Gastroesophageal sphincter (tissue), 4 donors: ENCODE results near the gene CDKL5. TPM values are rescaled to one million over a fixed set of nuclear protein-coding genes. Genes with fewer than 3 reads are reported as not detected.

Experiments
- ATAC-seq: fragments of 150-250 bp; one replicate; pipeline ENCODE4 v1.9.1; 2016; ENCODE audit warnings: mild to moderate bottlenecking, moderate library complexity
- H3K27ac ChIP-seq, 4 donors: fragments of 200-600 bp; sonication (generic) in 3 of 4; 1 replicate in 3 of 4; 2 replicates in 1 of 4; pipeline ENCODE4 v1.5.1; 2016 to 2019
- H3K27me3 ChIP-seq: fragments of 200-600 bp; sonication (generic); one replicate; pipeline ENCODE4 v1.5.1; 2019
- H3K36me3 ChIP-seq, 2 donors: fragments of 200-600 bp; sonication (generic); one replicate each; pipeline ENCODE4 v1.5.1; 2019; ENCODE audit warnings: control low read depth in 1 of 2
- H3K4me1 ChIP-seq, 3 donors: fragments of 200-600 bp; sonication (generic); 1 replicate in 2 of 3; 2 replicates in 1 of 3; pipeline ENCODE4 v1.5.1; 2016 to 2019; ENCODE audit warnings: control low read depth in 2 of 3
- H3K4me3 ChIP-seq, 2 donors: fragments of 200-600 bp; sonication (generic); one replicate each; pipeline ENCODE4 v1.5.1; 2019; ENCODE audit warnings: mild to moderate bottlenecking in 1 of 2, moderate library complexity in 1 of 2
- H3K9me3 ChIP-seq, 3 donors: fragments of 200-600 bp; sonication (generic); one replicate each; pipeline ENCODE4 v1.5.1; 2017 to 2019; ENCODE audit warnings: control low read depth in 2 of 3
- EP300 ChIP-seq: sonication (generic); formaldehyde crosslinking; IDR thresholded peaks from one replicate; pipeline ENCODE4 v1.6.1; 2017; ENCODE audit warnings: antibody characterized with exemption, mild to moderate bottlenecking
- POLR2A ChIP-seq, 2 donors: fragments of 450-650 bp; IDR thresholded peaks; one replicate each; pipeline ENCODE4 v1.6.1; 2017; ENCODE audit warnings: antibody characterized with exemption in 2 of 2, mild to moderate bottlenecking in 2 of 2, moderate library complexity in 1 of 2
- POLR2AphosphoS5 ChIP-seq: sonication (generic); formaldehyde crosslinking; IDR thresholded peaks from one replicate; pipeline ENCODE4 v1.6.1; 2017; ENCODE audit warnings: antibody characterized with exemption
- WGBS, 2 donors: methylation state at CpG; one replicate each; pipeline ENCODE4 v1.1.5; 2018; ENCODE audit warnings: low coverage in 1 of 2; 5-methylcytosine and 5-hydroxymethylcytosine counted together
- total RNA-seq, 4 donors: library from RNA; depleted of rRNA; stranded (reverse); fragments of >200 nt; gene quantifications; one replicate each; pipeline ENCODE4 v1.1.0, GENCODE V29; 2016
- TF ChIP-seq, protein P1 (sequence below), 4 experiments: fragments of 200-600 bp in 2 of 4; fragments of 450-650 bp in 2 of 4; sonication (generic) in 1 of 4; IDR thresholded peaks; one replicate each; pipeline ENCODE4 v1.5.1; 2017 to 2019; ENCODE audit warnings: antibody characterized with exemption in 4 of 4, mild to moderate bottlenecking in 2 of 4, moderate library complexity in 2 of 4

Gene CDKL5
- total RNA-seq, 4 donors from 2014 or later = 5.3 to 9.7 (median 8.6) TPM

- 97 to 100% methylated on average over 2 to 5 of the region's 8 CpGs for WGBS, 2 donors
- ATAC-seq = no peak
- no peak for TF ChIP-seq EP300
- TF ChIP-seq POLR2A (IDR thresholded peaks at IDR 0.05) = no peak
- TF ChIP-seq, protein P1, sequence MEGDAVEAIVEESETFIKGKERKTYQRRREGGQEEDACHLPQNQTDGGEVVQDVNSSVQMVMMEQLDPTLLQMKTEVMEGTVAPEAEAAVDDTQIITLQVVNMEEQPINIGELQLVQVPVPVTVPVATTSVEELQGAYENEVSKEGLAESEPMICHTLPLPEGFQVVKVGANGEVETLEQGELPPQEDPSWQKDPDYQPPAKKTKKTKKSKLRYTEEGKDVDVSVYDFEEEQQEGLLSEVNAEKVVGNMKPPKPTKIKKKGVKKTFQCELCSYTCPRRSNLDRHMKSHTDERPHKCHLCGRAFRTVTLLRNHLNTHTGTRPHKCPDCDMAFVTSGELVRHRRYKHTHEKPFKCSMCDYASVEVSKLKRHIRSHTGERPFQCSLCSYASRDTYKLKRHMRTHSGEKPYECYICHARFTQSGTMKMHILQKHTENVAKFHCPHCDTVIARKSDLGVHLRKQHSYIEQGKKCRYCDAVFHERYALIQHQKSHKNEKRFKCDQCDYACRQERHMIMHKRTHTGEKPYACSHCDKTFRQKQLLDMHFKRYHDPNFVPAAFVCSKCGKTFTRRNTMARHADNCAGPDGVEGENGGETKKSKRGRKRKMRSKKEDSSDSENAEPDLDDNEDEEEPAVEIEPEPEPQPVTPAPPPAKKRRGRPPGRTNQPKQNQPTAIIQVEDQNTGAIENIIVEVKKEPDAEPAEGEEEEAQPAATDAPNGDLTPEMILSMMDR (IDR thresholded peaks at IDR 0.05) = no peak
- no peak for TF ChIP-seq POLR2AphosphoS5
- Histone ChIP-seq H3K4me1 (no peaks in the 10 kb centered on the region), H3K36me3 (peaks cover 0 to 39% of the 10 kb centered on the region in 2 donors), H3K9me3 (no peaks in the 10 kb centered on the region), H3K27me3 (no peaks in the 10 kb centered on the region), H3K4me3 (no peak overlapping the region), H3K27ac (no peak overlapping the region)
Measured at GRCh38 chrX:18630934-18631333, 205.5 kb downstream of the CDKL5 start.

- peaks cover 0 to 6% of the 10 kb centered on the region in 2 donors for H3K36me3 ChIP-seq
- no peaks in the 10 kb centered on the region for H3K9me3 ChIP-seq
- no peak overlapping the region for H3K27ac ChIP-seq
- H3K4me1 ChIP-seq = no peaks in the 10 kb centered on the region
- no peak for ATAC-seq
- no peak overlapping the region for H3K4me3 ChIP-seq
- TF ChIP-seq, protein P1 (IDR thresholded peaks at IDR 0.05) = no peak
- TF ChIP-seq POLR2AphosphoS5 = no peak
- TF ChIP-seq EP300 = no peak
- TF ChIP-seq POLR2A (IDR thresholded peaks at IDR 0.05) = no peak
- 70 to 88% methylated on average over 2 of the region's 2 CpGs for whole genome bisulfite sequencing, 2 donors
- H3K27me3 ChIP-seq = no peaks in the 10 kb centered on the region
Measured at GRCh38 chrX:18638398-18638797, 213.0 kb downstream of the CDKL5 start.

- 90 to 92% methylated on average over 2 of the region's 2 CpGs for WGBS, 2 donors
Measured at GRCh38 chrX:18639280-18639679, 213.9 kb downstream of the CDKL5 start.

GRCh38 chrX:18640686-18641085 is 215.3 kb downstream of the CDKL5 start:
- no peaks in the 10 kb centered on the region for H3K4me1 ChIP-seq
- H3K27ac ChIP-seq = no peak overlapping the region
- ATAC-seq = no peak
- H3K9me3 ChIP-seq = no peaks in the 10 kb centered on the region
- WGBS, 2 donors = 31% methylated on average over 2 of the region's 10 CpGs; no CpG with 5 or more reads in 1 of the 2 donors
- H3K4me3 ChIP-seq = no peak overlapping the region
- no peaks in the 10 kb centered on the region for H3K27me3 ChIP-seq
- no peak for TF ChIP-seq POLR2AphosphoS5
- TF ChIP-seq, protein P1 (IDR thresholded peaks at IDR 0.05) = no peak
- no peak for TF ChIP-seq POLR2A (IDR thresholded peaks at IDR 0.05)
- TF ChIP-seq EP300 = no peak
- no peaks in the 10 kb centered on the region for H3K36me3 ChIP-seq

More at GRCh38 chrX:18639280-18639679, 213.9 kb downstream of the CDKL5 start:
- Histone ChIP-seq H3K27me3 (no peaks in the 10 kb centered on the region), H3K36me3 (no peaks in the 10 kb centered on the region), H3K27ac (no peak overlapping the region), H3K4me1 (no peaks in the 10 kb centered on the region), H3K4me3 (no peak overlapping the region), H3K9me3 (no peaks in the 10 kb centered on the region)
- no peak for ATAC-seq
- TF ChIP-seq POLR2A (IDR thresholded peaks at IDR 0.05) (no peak), POLR2AphosphoS5 (no peak), EP300 (no peak)
- TF ChIP-seq, protein P1 (IDR thresholded peaks at IDR 0.05) = no peak

DNA sequence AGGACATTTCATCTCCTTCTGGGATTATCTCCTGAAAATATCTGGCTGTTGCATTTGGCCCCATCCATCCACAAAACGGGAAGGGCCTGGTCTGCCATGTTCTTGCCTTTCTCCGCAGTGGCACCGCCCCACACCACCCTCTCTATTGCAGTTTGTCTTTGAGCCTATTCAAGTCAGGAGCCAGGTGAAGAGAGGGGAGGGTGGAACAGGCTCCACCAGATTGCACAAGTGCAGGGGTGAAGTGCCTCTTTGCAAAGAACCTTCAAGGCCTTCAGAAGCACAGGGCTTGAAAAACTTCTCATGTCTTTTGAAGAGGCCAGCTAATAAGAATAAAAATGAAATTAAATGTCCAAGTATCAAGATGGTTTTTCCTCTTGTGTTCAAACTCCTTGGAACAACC is 217.8 kb downstream of the CDKL5 start:
- Histone ChIP-seq H3K4me1 (no peaks in the 10 kb centered on the region), H3K9me3 (no peaks in the 10 kb centered on the region), H3K36me3 (no peaks in the 10 kb centered on the region), H3K4me3 (no peak overlapping the region), H3K27me3 (no peaks in the 10 kb centered on the region), H3K27ac (no peak overlapping the region)
- no peak for TF ChIP-seq EP300
- no peak for TF ChIP-seq POLR2A (IDR thresholded peaks at IDR 0.05)
- TF ChIP-seq, protein P1 (IDR thresholded peaks at IDR 0.05) = no peak
- TF ChIP-seq POLR2AphosphoS5 = no peak
- 77% methylated on average over 2 of the region's 3 CpGs; no CpG with 5 or more reads in 1 of the 2 donors for WGBS, 2 donors
- no peak for ATAC-seq
